Measurements from ENCODE around the gene VSNL1.

The VSNL1 gene

DNA sequence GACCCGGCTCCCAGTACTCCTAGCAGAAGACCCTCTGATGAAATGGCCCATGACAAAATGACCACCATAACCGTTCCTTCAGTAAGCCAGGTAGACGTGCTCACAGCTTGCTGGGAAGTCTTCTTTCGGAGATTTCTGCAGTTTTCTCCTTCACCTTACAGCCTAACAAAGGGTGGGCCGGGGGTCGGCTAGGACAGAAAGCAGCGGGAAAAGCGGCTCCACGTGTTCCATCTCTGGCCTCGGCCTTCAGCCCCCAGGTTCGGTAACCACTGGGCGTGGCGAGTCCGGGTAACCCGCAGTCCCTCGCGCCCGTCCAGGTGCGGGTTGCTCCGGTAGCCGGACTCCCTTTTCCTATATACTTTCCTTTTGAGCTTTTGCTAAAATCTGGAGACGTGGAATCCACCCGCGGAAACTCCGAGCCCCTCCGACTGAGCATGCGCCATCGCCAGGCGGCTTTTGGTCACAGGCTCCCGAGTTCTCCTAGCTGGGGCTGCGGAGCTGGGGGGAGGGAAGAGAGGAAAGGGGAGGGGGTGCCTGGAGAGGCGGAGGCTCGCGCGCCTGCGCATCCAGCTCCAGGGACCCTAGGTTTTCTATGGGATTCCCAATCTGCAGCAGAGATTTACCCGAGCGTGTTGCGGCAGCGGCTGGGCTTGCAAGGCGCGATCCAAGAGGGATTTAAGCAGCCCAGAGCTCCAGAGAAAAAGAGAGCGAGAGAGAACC is at the start of gene VSNL1:
Gene VSNL1, plus strand, starts transcription at position 604 of the 720 bp plus-strand sequence. CDS start 51,379 bp downstream, outside the sequence.
- no peak for DNase-seq (ENCODE audit: low spot score)

DNA sequence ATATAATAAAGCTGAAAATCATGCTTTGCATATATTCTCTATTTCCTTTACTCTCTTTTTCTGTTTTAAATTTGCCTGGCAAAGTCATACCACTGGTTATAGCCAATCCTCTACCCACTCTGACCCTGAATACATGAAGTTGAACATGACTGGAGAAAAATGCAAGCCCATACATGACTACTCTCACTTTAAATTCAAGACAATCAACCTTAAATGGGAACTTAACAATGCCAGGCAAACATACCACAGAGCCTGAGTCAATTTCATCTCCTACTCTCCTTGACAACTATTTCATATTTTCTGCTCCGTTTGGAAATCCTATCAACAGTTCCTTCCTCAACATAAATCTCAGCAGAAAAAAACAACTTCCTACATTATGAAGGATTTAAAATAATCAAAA is 44.9 kb upstream of the VSNL1 start:
- no peak for DNase-seq (ENCODE audit: low spot score)

DNA sequence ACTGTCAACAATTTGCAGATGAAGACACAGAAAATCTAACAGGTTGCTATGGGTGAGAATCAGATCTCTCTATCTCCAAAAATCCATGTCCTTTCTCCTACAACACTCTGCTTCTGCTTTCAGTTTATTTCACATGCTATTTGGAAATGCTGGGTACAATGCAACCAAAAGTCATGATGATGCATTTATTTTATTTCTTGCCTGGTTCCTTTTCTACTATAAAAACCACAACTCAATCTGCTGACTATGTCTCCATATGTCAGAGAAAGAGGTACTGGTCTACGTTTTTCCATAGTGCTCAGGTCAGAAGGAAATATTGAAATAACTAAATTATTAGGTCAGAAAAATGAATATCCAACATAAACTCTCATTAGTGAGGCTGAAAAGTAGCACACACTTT is 42.8 kb upstream of the VSNL1 start:
- DNase-seq (ENCODE audit: low spot score): no peak

DNA sequence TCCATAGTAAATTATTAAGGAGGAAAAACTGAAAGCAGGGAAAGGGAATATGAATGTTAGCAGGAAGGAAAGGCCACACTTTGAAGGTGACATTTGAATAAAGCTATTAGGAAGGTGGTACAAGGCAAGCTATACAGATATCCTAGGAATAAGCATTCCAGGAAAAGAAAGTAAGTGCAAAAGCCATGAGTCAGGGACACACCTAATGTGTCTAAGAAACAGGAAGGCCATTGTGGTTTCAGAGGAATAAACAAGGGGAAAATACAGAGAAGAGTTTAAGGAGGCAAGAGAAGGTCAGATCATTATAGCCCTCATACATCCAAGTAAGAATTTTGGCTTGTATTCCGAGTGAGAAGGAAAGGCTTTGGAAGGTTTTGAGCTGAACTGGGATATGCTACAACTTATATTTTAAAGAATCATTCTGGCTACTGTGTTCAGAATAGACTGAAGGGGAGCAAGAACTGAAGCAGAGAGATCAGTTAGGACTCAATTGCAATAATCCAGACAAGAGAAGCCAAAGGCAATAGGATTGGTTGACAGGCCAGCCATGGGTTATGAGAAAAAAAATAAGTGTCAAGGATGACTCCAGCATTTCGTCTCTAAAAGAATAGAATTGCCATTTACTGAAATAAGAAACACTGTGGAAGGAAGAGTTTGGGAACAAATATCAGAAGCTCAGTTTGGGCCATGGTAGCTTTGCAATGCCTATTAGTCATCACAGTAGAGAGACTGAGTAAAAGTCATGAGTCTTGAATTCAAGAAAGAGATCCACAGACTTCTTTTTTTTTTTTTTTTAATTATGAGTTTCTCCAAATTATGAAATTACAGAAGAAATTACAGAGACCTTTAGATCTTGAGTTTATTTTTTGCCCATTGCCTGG is 33.5 kb upstream of the VSNL1 start:
- no peak for DNase-seq (ENCODE audit: low spot score)

DNA sequence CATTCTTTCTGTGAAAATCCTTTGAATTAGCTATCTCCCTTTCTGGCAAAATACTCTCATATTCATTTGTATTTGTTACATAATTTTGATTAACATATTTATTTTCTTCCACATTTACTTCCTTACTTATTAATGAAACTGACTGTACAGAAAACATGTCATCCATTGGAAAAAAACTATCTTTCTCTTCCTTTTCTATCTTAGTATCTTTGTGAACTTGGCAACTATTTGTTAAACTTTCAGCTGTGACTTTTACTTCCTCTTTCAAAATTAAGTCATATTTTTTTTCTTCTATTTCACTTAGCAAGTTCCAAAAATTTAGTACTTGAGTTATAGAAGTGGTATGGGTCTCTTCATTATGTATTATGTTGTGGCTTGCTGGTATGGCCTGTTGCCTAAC is 24.8 kb upstream of the VSNL1 start:
- DNase-seq (ENCODE audit: low spot score): no peak

GRCh38 chr2:17517481-17518211 is 22.9 kb upstream of the VSNL1 start:
- DNase-seq (ENCODE audit: low spot score): no peak

GRCh38 chr2:17518212-17519154 is 22.0 kb upstream of the VSNL1 start, which contains the start of gene RAD51AP2:
Gene RAD51AP2 (minus strand): TSS chr2:17518440. CDS start chr2:17518415, 25 bp downstream.
- DNase-seq (ENCODE audit: low spot score): peak; percentile 19

DNA sequence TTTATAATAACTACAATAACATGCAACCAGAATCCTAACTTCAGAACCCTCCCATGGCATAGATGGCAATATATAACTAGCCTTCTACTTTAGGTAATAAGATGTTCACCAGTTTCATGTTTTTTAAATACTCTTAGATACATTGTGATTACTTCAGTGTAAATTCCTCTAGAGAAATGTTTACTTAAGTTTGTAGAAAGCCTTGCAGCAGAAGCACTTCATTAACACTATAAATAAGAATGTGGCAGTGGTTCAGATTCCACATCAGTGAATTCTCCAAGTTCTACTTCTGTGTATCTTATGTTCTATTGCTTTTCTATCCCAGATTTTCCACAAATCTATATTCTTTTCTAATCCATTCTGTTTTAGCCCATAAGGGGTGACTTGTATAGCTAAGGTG is 21.0 kb upstream of the VSNL1 start:
- no peak for DNase-seq (ENCODE audit: low spot score)

- DNase-seq (ENCODE audit: low spot score): no peak
Measured at GRCh38 chr2:17520761-17521160, 19.7 kb upstream of the VSNL1 start.

GRCh38 chr2:17521621-17522020 is 18.9 kb upstream of the VSNL1 start:
- no peak for DNase-seq (ENCODE audit: low spot score)

DNA sequence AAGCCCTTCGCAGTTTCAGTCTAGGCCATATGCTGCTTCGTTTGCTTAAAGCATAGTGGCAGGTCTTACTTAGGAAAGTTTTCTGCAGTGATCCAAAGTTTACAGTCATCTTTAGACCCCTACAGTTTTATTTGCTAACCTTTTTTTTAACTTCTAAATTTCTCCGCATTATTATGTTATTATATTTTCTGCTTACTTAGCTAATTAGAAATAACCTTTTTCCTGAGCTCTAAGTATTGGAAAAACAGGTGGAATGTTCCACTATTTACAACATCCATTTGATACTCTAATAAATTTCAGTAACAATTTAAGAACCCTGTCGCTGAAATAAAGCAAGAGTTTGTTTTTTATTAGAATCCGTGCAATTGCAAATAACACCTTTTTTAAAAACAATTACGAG is 18.2 kb upstream of the VSNL1 start:
- DNase-seq (ENCODE audit: low spot score): no peak

DNA sequence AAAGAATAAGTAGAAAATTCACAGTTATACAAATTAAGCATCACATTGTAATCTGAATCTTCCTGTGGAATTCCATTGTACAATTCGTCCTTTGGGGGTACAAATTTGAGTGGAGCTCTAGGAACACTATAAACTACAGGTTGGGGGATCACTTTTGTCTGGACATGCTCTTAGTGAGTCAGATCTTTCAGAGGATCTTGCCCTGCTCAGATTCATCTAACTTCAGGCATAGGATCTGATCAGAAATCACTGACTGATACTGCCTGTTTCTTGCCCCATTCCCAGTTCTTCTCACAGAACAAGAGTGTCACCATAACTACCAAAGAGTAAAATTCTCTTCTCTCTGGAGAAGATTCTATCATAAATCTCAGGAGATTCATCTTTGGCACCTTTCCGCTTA is 10.7 kb upstream of the VSNL1 start:
- no peak for DNase-seq (ENCODE audit: low spot score)

DNA sequence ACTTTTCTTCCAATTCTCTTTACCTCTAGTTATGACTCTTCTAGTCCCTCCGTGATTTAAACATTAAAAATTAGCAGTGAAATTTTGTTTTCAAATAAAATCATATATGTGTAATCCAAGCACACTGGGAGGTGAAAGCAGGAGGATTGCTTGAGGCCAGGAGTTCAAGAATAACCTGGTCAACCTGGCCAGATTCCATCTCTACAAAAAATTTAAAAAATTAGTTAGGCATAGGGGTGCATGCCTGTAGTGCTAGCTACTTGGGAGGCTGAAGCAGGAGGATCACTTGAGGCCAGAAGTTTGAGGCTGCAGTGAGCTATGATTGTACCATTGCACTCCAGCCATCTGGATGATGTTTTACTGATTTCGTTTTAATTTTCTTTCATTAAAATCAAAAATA is 7.0 kb upstream of the VSNL1 start:
- no peak for DNase-seq (ENCODE audit: low spot score)

DNA sequence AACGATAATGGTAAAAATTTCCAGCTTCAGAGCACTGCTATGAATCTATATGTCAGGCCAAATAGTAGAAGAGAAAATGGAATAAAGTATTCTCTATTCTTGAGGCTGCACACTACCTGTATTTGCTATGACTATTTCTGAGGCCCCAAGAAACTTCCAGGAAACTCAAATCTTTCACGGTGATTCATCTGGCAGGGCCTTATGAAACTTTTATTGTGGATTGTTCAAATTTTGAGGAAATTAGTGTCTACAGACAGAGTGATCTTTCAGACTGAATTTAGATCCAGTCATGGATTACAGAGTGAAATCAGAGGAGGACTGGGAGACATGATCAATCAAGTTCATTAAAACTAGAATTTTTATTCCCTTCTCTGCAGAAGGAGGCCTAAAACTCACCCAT is 4.1 kb upstream of the VSNL1 start:
- DNase-seq (ENCODE audit: low spot score): no peak

DNA sequence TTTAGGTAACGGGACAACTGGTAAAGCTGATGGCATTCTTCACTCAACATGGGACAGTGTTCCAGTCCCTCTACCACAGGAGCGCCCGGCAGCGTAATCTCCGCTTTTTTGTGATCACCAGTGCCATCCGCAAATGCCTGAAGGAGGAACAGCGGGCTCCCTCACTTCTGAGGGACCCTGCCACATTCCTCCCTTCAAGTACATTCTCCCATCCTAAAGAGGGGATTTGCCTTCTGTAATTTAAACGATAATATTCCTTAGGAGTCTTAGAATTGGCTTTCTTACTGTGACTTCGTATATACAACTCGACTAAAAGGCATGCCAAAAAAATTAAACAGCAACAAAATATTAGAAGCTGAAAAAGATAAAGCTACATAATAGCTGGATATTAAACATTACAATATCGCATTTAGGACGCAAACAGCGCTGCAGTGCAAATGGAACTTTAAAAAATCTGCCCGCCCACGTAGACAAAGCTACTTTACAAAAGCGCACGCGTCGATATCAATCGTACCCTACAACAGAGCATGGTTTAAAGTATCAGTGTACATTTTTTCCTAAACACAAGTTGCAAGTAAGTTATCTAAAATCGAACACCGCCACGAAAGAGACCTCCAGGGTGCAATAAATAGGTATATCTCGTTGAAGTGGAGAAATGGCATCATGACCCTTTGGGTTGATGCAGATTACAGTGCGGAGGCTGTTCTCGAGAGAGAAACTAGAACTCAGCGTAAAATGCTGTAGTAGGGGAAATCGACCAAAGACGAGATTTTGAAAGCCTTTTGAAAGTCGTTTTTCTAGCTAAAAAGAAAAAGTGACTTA is 2.3 kb upstream of the VSNL1 start:
- DNase-seq (ENCODE audit: low spot score): no peak

DNA sequence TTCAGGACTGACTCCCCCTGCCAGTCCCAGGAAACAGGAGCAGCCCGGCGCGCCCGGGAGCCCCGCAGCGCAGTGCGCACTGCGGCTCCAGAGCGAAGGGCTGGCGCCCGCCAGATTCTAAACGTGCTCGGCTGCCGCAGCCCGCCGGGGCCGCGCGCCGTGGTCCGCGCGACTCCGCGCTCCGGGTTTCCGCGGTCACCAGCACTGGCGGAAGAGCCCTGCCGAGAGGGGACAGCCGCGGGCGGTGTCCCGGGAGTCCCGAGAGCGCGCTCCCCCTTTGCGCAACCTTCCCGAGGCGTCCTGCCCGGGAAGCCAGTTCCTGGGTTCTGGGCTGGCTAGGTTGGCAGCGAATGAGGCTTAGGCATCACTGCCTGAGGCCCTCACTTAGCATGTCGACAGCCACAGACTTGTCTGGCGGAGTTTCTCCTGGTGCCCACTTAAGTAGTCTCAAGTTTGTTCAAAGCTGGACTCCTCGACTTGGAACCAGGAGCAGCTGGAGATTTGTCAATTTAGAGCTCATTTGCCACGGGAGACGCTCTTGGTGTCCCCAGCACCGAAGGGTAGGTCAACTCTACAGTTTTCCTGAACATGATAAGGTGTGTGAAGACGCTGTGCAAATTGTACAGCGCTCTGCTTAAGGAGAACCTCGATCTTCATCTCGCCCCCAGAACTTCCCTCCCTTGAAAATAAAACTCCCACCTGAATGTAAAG is 1.5 kb upstream of the VSNL1 start:
- DNase-seq (ENCODE audit: low spot score): no peak

GRCh38 chr2:17539611-17540092 is 844 bp upstream of the VSNL1 start:
- DNase-seq (ENCODE audit: low spot score): no peak

GRCh38 chr2:17540813-17541530 is 476 bp downstream of the VSNL1 start:
- no peak for DNase-seq (ENCODE audit: low spot score)

DNA sequence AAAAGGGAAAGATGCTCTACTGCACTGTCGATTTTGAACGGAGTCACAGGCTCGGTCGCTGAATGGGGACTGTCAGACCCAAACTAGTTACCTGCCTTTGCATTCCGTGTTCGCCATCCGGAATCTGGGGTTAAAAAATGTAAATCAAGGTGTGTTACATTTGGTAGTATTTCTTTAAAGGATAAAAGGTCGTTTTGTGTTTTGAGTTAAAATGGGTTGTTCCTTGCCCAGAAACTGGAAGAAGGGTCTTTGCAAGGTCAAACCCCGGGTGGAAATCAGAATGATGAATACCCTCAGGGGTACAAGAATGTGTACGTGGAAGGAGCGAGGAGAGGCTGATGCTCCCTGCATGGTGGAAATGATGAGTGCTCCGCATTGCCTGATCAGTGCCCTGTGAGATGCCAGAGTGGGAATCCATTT is 1.0 kb downstream of the VSNL1 start:
- no peak for DNase-seq (ENCODE audit: low spot score)
